Coronary artery (tissue), 2 donors: Measurements from ENCODE around the gene B4GALT1.

Source experiments
- DNase-seq: peaks from one replicate; pipeline ENCODE4 v3.0.0-alpha.2; 2017; ENCODE audit warnings: low spot score
- H3K27ac ChIP-seq, 2 donors: fragments of 200-600 bp; sonication (generic); one replicate each; pipeline ENCODE4 v1.5.1; 2016 to 2019
- H3K4me3 ChIP-seq: fragments of 200-600 bp; sonication (generic); 2 replicates; pipeline ENCODE4 v1.5.1; 2016; ENCODE audit warnings: mild to moderate bottlenecking, moderate library complexity
- CTCF ChIP-seq: fragments of 200-600 bp; sonication (generic); IDR thresholded peaks from one replicate; pipeline ENCODE4 v1.5.1; 2019; ENCODE audit warnings: antibody characterized with exemption

B4GALT1 gene

GRCh38 chr9:33105959-33106358, 61.2 kb downstream of the B4GALT1 start:
- TF ChIP-seq CTCF, result no peak
- Histone ChIP-seq H3K27ac (peak overlapping the region in 1 of 2 donors; percentile 78), H3K4me3 (no peak overlapping the region)
- DNase-seq, result no peak

- no peak for DNase-seq
These were observed 61.6 kb downstream of the B4GALT1 start for GRCh38 chr9:33105504-33105903.

GRCh38 chr9:33104401-33104800, 62.7 kb downstream of the B4GALT1 start:
- no peak for TF ChIP-seq CTCF
- Histone ChIP-seq H3K27ac (no peak overlapping the region), H3K4me3 (no peak overlapping the region)
- no peak for DNase-seq

More at GRCh38 chr9:33105504-33105903, 61.6 kb downstream of the B4GALT1 start:
- TF ChIP-seq CTCF, result no peak
- Histone ChIP-seq H3K27ac (no peak overlapping the region), H3K4me3 (no peak overlapping the region)

- no peak for TF ChIP-seq CTCF
- Histone ChIP-seq H3K27ac (peak overlapping the region in 1 of 2 donors; percentile 4), H3K4me3 (no peak overlapping the region)
- DNase-seq, result no peak
These were observed 63.4 kb downstream of the B4GALT1 start for GRCh38 chr9:33103501-33104281.

GRCh38 chr9:33102551-33103210, 64.5 kb downstream of the B4GALT1 start:
- H3K27ac ChIP-seq, result no peak overlapping the region

GRCh38 chr9:33101104-33101951, 65.8 kb downstream of the B4GALT1 start:
- TF ChIP-seq CTCF, result no peak
- Histone ChIP-seq H3K27ac (peak overlapping the region; percentile 18 to 70), H3K4me3 (no peak overlapping the region)
- DNase-seq, result no peak

More at GRCh38 chr9:33102551-33103210, 64.5 kb downstream of the B4GALT1 start:
- H3K4me3 ChIP-seq, result no peak overlapping the region
- TF ChIP-seq CTCF, result no peak
- no peak for DNase-seq
